Astrocyte of the spinal cord (primary cell): ENCODE results near the gene AUTS2.

Source experiments
- DNase-seq: peaks from one replicate; pipeline ENCODE4 v3.0.0; 2011; ENCODE audit warnings: low read depth, low spot score
- H3K4me3 ChIP-seq: 2 replicates; pipeline ENCODE4 v1.5.1; 2011; ENCODE audit warnings: low read depth, mild to moderate bottlenecking, low read length, moderate library complexity
- in situ Hi-C: cut with HindIII; loops from 2 replicates; pipeline ENCODE4 v1.10.0; 2017; ENCODE audit warnings: low sequenced_read_pairs
- TF ChIP-seq, protein P1 (sequence below): IDR thresholded peaks from 2 replicates; pipeline ENCODE4 v1.5.1; 2012; ENCODE audit warnings: low read depth, mild to moderate bottlenecking, low read length, inconsistent platforms

AUTS2 gene

DNA sequence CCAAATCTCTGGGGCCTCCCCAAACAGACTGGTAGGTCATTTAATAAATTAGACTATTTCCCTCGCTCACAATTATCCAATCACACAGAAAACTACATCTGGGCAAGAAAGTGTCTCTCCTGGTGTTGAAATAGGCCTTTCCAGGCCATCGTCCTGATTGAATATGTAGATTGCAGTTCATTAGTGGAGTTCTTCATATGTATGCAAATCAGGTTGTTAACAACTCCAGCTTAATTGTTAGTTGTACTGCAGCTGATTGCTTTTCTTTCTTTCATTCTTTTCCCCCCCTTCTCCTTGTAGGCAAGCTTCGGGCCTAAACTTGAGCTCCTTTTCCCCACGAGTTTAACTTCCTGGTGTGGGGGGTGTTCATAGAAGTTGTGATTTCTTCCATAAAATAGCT, 1174.6 kb downstream of the AUTS2 start:
- in situ Hi-C loops = no loop called here
- TF ChIP-seq, protein P1, sequence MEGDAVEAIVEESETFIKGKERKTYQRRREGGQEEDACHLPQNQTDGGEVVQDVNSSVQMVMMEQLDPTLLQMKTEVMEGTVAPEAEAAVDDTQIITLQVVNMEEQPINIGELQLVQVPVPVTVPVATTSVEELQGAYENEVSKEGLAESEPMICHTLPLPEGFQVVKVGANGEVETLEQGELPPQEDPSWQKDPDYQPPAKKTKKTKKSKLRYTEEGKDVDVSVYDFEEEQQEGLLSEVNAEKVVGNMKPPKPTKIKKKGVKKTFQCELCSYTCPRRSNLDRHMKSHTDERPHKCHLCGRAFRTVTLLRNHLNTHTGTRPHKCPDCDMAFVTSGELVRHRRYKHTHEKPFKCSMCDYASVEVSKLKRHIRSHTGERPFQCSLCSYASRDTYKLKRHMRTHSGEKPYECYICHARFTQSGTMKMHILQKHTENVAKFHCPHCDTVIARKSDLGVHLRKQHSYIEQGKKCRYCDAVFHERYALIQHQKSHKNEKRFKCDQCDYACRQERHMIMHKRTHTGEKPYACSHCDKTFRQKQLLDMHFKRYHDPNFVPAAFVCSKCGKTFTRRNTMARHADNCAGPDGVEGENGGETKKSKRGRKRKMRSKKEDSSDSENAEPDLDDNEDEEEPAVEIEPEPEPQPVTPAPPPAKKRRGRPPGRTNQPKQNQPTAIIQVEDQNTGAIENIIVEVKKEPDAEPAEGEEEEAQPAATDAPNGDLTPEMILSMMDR = no peak
- no peak overlapping the region for H3K4me3 ChIP-seq
- no peak for DNase-seq

DNA sequence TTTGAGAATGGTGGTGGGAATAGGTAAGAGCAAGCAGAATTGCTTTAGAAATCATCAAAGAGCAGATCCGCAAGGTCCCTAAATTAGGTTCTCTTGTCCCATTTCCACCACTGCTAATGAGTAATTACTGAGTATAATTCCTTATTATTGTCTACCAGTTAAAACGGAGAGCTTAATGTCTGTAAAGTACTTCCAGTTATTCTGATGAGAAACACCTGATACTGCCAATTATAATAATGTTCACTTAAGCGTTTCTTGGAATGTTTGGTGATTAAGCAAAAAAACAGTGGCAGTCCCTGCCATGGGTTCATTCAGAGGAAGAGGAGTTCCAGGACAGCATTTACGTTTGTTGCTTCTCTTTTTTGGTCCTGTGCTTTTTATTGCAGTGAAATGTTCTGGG, 1175.1 kb downstream of the AUTS2 start:
- TF ChIP-seq, protein P1 = no peak
- in situ Hi-C loops = no loop called here
- H3K4me3 ChIP-seq = no peak overlapping the region
- no peak for DNase-seq

DNA sequence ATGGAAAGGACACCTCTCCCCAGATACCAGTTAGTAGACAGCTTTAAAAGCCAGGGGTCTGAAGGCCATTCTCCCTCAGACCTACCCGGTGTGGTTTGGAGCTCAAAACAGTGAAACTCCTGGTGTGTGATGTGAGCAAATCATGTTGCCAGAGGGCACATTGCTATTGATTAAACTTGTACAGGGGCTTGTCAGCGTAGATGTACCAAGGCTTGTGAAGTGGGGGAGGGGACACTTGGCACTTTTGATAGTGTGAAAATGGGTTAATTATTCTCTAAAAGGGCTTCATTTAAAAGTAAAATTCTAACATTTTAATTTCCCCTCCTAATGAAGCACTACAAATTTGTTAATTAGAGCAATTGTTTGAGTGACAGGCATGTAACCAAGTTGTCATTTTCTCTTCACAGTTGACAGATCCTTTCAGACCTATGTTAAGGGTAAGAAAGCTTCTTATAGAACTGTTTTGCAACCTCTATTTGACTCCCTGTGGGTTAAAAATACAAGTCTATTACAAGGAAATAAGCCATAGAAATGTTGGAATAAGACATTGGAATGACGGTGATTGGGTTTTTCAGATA, 1176.8 kb downstream of the AUTS2 start:
- in situ Hi-C loops = no loop called here
- DNase-seq = no peak

DNA sequence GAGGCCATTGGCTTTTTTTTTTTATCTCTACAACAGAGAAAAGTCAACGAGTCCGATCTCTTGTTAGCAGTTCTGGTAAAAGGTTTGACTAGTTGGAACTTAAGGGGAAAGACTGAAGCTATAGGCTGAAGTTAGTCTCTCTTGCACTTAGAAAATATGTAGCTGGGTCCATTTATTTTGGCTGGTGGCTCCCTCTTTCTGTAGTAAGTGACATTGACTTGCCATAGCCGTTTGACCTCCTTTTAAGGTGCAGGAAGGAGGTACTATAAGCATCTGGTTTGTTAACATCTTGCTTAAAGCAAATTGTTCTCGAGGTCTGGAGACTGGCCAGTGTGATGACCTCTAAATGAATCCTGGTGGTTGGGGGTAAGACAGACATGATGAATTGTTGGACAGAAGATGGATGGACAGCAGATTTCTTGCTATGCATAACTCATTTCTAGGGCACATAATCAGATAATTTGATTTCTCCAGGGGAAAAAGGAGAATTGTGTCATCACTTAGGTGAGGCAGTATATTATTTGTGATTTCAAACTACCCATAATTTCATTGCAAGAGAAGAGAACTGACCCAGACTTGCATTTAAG, 1177.4 kb downstream of the AUTS2 start:
- DNase-seq = peak; percentile 38

More for the DNA sequence above, 1176.8 kb downstream of the AUTS2 start:
- no peak overlapping the region for H3K4me3 ChIP-seq
- TF ChIP-seq, protein P1 = no peak

DNA sequence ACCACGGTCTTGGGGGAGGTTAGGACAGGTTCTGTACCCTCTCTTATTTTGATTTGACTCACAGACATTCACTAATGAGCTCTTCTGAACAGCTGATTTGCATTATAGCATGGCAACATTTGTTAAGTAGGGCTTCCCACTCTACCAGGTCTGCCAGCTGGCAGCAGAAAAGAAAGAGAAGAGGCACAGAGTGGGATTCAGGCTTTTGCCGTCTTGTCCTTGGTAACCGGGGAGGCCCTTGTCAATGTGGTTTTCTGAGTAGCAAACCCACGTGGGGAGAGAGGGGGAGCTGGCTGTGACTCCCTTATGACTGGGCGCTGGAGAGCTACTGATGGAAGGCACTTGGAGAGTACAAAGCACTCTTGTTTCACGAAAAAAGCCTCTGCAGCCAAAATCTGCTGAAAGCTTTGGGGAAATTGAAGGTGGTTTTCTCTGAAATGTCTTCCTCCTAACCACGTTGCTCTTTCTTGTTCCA, 1178.4 kb downstream of the AUTS2 start:
- H3K4me3 ChIP-seq = no peak overlapping the region
- in situ Hi-C loops = no loop called here
- TF ChIP-seq, protein P1 = no peak
- DNase-seq = peak; percentile 83

More for the DNA sequence above, 1177.4 kb downstream of the AUTS2 start:
- H3K4me3 ChIP-seq = no peak overlapping the region
- TF ChIP-seq, protein P1 = peak; percentile 32
- in situ Hi-C loops = no loop called here

DNA sequence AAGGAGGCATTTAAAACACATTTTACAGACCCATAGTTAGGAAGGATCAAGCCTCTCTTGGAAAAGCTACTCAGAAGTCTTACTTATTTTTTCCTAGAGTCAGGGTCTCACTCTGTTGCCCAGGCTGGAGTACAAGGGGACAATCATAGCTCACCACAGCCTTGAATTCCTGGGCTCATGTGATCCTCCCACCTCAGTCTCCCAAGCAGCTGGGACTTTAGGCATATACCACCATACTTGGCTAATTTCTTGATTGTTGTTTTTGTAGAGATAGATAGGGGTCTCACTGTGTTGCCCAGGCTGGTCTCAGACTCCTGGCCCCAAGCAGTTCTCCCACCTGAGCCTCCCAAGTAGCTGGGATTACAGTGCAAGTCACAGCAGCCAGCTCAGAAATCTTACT, 1179.0 kb downstream of the AUTS2 start:
- DNase-seq = no peak
- in situ Hi-C loops = no loop called here
- H3K4me3 ChIP-seq = no peak overlapping the region
- TF ChIP-seq, protein P1 = no peak
